Lung (tissue), 12 donors: ENCODE measurements around the gene TYRO3. TPM values are rescaled to one million over a fixed set of nuclear protein-coding genes. Genes with fewer than 3 reads are reported as not detected.

ENCODE experiments used
- ATAC-seq: fragments of 200-7000 bp; cut with Tn5 transposase; one replicate; pipeline ENCODE4 v1.9.1; 2020; ENCODE audit warnings: moderate number of reproducible peaks; ENCODE audit not compliant: insufficient read depth, low FRiP score
- DNase-seq, 3 donors: peaks; one replicate each; pipeline ENCODE4 v3.0.0-alpha.2; 2013 to 2017
- H3K27ac ChIP-seq, 2 donors: one replicate each; pipeline ENCODE4 v1.5.1; 2013; ENCODE audit warnings: mild to moderate bottlenecking in 2 of 2, moderate library complexity in 2 of 2, control low read depth in 1 of 2, inconsistent platforms in 1 of 2, low read depth in 1 of 2, low read length in 1 of 2
- H3K27me3 ChIP-seq, 3 donors: one replicate each; pipeline ENCODE4 v1.5.1; 2013; ENCODE audit warnings: low read length in 2 of 3; ENCODE audit not compliant: control insufficient read depth in 3 of 3, insufficient read depth in 3 of 3
- H3K36me3 ChIP-seq, 4 donors: one replicate each; pipeline ENCODE4 v1.5.1; 2013; ENCODE audit warnings: low read length in 4 of 4, mild to moderate bottlenecking in 1 of 4, moderate library complexity in 1 of 4; ENCODE audit not compliant: control insufficient read depth in 4 of 4, insufficient read depth in 4 of 4
- H3K4me1 ChIP-seq, 5 donors: one replicate each; pipeline ENCODE4 v1.5.1; 2013; ENCODE audit warnings: low read length in 5 of 5, mild to moderate bottlenecking in 2 of 5, moderate library complexity in 1 of 5; ENCODE audit not compliant: control insufficient read depth in 5 of 5, insufficient read depth in 5 of 5
- H3K4me3 ChIP-seq: one replicate; pipeline ENCODE4 v1.5.1; 2013; ENCODE audit warnings: mild to moderate bottlenecking, control low read depth, moderate library complexity
- H3K9ac ChIP-seq, 2 donors: one replicate each; pipeline ENCODE4 v1.5.1; 2013; ENCODE audit warnings: low read length in 2 of 2, control low read depth in 1 of 2; ENCODE audit not compliant: insufficient read depth in 1 of 2
- H3K9me3 ChIP-seq, 4 donors: one replicate each; pipeline ENCODE4 v1.5.1; 2013; ENCODE audit warnings: low read length in 3 of 4, mild to moderate bottlenecking in 1 of 4, moderate library complexity in 1 of 4; ENCODE audit not compliant: control insufficient read depth in 4 of 4, insufficient read depth in 3 of 4
- WGBS, 2 donors: extraction: QIAGEN DNeasy Blood & Tissue Kit; methylation state at CpG; one replicate each; pipeline ENCODE4 v1.1.7; 2013; 5-methylcytosine and 5-hydroxymethylcytosine counted together
- polyA plus RNA-seq, 2 donors: library from polyadenylated mRNA; stranded (reverse); fragments of 200-250 nt; gene quantifications; one replicate each; pipeline ENCODE4 v1.2.1, GENCODE V29; 2013
- total RNA-seq, 2 donors: library from RNA; depleted of rRNA in 1 of 2; stranded (reverse); fragments of >200 nt in 1 of 2; gene quantifications; one replicate each; pipeline ENCODE4 v1.2.1, GENCODE V29; 2014 to 2021
- TF ChIP-seq, protein P1 (sequence below): IDR thresholded peaks from 2 replicates; pipeline ENCODE4 v1.5.1; 2012; ENCODE audit warnings: mild to moderate bottlenecking; ENCODE audit errors: control extremely low read depth, extremely low read depth
- donor health status: control.
- donor health status: control.
- donor health status: Bipolar disorder and iron deficiency.
- donor health status: healthy.
- donor health status: DM: yes; HTN: yes; CAD: no.

TYRO3 gene
- total and polyA plus RNA-seq, 4 donors, result 4.2 to 17.9 (median 12.6) TPM

- TF ChIP-seq, protein P1, sequence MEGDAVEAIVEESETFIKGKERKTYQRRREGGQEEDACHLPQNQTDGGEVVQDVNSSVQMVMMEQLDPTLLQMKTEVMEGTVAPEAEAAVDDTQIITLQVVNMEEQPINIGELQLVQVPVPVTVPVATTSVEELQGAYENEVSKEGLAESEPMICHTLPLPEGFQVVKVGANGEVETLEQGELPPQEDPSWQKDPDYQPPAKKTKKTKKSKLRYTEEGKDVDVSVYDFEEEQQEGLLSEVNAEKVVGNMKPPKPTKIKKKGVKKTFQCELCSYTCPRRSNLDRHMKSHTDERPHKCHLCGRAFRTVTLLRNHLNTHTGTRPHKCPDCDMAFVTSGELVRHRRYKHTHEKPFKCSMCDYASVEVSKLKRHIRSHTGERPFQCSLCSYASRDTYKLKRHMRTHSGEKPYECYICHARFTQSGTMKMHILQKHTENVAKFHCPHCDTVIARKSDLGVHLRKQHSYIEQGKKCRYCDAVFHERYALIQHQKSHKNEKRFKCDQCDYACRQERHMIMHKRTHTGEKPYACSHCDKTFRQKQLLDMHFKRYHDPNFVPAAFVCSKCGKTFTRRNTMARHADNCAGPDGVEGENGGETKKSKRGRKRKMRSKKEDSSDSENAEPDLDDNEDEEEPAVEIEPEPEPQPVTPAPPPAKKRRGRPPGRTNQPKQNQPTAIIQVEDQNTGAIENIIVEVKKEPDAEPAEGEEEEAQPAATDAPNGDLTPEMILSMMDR, result no peak
- ATAC-seq, result no peak
- WGBS, 2 donors, result 80 to 83% methylated on average over 9 of the region's 9 CpGs
Measured at GRCh38 chr15:41566121-41566885, 7.3 kb downstream of the TYRO3 start.

DNA sequence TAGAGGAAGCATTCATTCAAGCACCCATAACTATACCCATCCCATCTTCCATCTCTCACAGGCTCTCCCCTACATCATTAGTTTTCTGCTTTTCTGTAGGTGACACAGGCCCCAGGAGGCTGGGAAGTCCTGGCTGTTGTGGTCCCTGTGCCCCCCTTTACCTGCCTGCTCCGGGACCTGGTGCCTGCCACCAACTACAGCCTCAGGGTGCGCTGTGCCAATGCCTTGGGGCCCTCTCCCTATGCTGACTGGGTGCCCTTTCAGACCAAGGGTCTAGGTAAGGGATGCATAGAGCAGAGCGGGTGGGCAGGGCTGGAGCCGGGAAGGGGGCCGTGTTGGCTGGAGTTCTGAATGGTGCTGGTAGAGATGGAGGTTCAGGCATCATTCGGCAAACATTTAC, 8.2 kb downstream of the TYRO3 start:
- Histone ChIP-seq H3K9me3 (no peaks in the 10 kb centered on the region), H3K27ac (no peak overlapping the region), H3K36me3 (peaks cover 0 to 19% (median 9%) of the 10 kb centered on the region in 4 donors), H3K9ac (no peak overlapping the region), H3K27me3 (no peaks in the 10 kb centered on the region), H3K4me1 (peaks cover 0 to 42% (median 7%) of the 10 kb centered on the region in 5 donors), H3K4me3 (no peak overlapping the region)
- 89 to 95% methylated on average over 6 of the region's 6 CpGs for WGBS, 2 donors
- ATAC-seq, result no peak
- TF ChIP-seq, protein P1, result no peak
- no peak for DNase-seq

More at GRCh38 chr15:41566121-41566885, 7.3 kb downstream of the TYRO3 start:
- Histone ChIP-seq H3K36me3 (peaks cover 0 to 15% (median 8%) of the 10 kb centered on the region in 4 donors), H3K4me3 (no peak overlapping the region), H3K9ac (no peak overlapping the region), H3K27ac (no peak overlapping the region), H3K4me1 (peaks cover 0 to 52% (median 7%) of the 10 kb centered on the region in 5 donors), H3K9me3 (no peaks in the 10 kb centered on the region), H3K27me3 (no peaks in the 10 kb centered on the region)
- peak; percentile 44 to 58 (median 57) for DNase-seq

- no peak overlapping the region for H3K27ac ChIP-seq
- DNase-seq (peak in 1 of 3 donors; percentile 56), ATAC-seq (no peak)
Measured at GRCh38 chr15:41567862-41568261, 8.8 kb downstream of the TYRO3 start.

More at GRCh38 chr15:41567862-41568261, 8.8 kb downstream of the TYRO3 start:
- Histone ChIP-seq H3K4me3 (no peak overlapping the region), H3K4me1 (peaks cover 0 to 36% (median 3%) of the 10 kb centered on the region in 5 donors), H3K36me3 (peaks cover 0 to 19% (median 9%) of the 10 kb centered on the region in 4 donors), H3K9ac (no peak overlapping the region), H3K27me3 (no peaks in the 10 kb centered on the region), H3K9me3 (no peaks in the 10 kb centered on the region)
- TF ChIP-seq, protein P1, result no peak
- WGBS, 2 donors, result 85 to 94% methylated on average over 4 of the region's 4 CpGs
